ENCODE measurements around the gene ATG2A.

DNA sequence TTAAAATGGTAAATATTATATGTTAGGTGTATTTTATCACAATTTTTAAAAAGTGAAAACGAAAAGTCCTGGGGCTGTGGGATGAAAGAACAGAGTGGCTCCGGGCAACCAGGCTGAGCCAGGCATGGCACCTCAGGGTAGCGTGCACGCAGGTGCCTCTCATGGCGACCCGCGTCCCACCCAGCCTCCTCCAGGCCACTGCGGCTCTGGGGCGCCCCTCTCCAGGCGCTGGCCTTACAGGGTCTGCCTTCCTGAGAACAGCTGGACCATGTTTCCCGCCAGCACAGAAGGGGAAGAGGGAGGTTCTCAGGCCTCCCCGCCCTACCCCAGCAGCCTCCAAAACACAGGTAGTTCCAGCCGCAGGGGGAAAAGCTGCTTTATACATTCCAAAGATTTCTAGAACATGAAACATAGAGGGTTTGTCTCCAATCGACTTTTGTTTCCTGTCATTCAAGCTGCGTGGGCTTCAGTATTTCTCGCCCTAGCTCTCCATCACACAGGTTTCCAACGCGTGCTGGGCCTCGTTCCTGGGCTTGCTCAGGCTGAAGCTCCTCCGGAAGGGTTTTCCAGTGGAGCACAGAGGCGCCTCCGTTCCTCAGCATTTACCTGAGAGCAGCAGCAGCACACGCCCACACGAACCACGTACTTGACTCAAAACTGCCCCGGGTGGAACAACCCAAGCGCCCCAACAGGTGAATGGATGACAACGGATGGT is 49.1 kb downstream of the ATG2A start:
- TF ChIP-seq NFXL1 (CRISPR knock-in tag; IDR thresholded peaks at IDR 0.05) (no peak), TAF7 (tag; IDR thresholded peaks at IDR 0.05) (no peak), RBM15 (IDR thresholded peaks at IDR 0.05; ENCODE audit: insufficient read depth, low read length) (no peak), CHD2 (IDR thresholded peaks at IDR 0.05; ENCODE audit: low read depth, low read length) (no peak)
- TF ChIP-seq, protein P1, sequence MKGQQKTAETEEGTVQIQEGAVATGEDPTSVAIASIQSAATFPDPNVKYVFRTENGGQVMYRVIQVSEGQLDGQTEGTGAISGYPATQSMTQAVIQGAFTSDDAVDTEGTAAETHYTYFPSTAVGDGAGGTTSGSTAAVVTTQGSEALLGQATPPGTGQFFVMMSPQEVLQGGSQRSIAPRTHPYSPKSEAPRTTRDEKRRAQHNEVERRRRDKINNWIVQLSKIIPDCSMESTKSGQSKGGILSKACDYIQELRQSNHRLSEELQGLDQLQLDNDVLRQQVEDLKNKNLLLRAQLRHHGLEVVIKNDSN (CRISPR knock-in tag; IDR thresholded peaks at IDR 0.05): no peak
- TF ChIP-seq, protein P2, sequence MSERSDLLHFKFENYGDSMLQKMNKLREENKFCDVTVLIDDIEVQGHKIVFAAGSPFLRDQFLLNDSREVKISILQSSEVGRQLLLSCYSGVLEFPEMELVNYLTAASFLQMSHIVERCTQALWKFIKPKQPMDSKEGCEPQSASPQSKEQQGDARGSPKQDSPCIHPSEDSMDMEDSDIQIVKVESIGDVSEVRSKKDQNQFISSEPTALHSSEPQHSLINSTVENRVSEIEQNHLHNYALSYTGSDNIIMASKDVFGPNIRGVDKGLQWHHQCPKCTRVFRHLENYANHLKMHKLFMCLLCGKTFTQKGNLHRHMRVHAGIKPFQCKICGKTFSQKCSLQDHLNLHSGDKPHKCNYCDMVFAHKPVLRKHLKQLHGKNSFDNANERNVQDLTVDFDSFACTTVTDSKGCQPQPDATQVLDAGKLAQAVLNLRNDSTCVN (CRISPR knock-in tag; IDR thresholded peaks at IDR 0.05): no peak
- TF ChIP-seq, protein P3, sequence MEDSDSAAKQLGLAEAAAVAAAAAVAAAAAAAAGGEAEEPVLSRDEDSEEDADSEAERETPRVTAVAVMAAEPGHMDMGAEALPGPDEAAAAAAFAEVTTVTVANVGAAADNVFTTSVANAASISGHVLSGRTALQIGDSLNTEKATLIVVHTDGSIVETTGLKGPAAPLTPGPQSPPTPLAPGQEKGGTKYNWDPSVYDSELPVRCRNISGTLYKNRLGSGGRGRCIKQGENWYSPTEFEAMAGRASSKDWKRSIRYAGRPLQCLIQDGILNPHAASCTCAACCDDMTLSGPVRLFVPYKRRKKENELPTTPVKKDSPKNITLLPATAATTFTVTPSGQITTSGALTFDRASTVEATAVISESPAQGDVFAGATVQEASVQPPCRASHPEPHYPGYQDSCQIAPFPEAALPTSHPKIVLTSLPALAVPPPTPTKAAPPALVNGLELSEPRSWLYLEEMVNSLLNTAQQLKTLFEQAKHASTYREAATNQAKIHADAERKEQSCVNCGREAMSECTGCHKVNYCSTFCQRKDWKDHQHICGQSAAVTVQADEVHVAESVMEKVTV (CRISPR knock-in tag; IDR thresholded peaks at IDR 0.05): no peak
- TF ChIP-seq, protein P4, sequence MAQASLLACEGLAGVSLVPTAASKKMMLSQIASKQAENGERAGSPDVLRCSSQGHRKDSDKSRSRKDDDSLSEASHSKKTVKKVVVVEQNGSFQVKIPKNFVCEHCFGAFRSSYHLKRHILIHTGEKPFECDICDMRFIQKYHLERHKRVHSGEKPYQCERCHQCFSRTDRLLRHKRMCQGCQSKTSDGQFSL (CRISPR knock-in tag; IDR thresholded peaks at IDR 0.05): no peak
- TF ChIP-seq, protein P4 (tag; IDR thresholded peaks at IDR 0.05): no peak
- TF ChIP-seq, protein P5, sequence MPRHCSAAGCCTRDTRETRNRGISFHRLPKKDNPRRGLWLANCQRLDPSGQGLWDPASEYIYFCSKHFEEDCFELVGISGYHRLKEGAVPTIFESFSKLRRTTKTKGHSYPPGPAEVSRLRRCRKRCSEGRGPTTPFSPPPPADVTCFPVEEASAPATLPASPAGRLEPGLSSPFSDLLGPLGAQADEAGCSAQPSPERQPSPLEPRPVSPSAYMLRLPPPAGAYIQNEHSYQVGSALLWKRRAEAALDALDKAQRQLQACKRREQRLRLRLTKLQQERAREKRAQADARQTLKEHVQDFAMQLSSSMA (CRISPR knock-in tag; IDR thresholded peaks at IDR 0.05): no peak
- TF ChIP-seq, protein P6, sequence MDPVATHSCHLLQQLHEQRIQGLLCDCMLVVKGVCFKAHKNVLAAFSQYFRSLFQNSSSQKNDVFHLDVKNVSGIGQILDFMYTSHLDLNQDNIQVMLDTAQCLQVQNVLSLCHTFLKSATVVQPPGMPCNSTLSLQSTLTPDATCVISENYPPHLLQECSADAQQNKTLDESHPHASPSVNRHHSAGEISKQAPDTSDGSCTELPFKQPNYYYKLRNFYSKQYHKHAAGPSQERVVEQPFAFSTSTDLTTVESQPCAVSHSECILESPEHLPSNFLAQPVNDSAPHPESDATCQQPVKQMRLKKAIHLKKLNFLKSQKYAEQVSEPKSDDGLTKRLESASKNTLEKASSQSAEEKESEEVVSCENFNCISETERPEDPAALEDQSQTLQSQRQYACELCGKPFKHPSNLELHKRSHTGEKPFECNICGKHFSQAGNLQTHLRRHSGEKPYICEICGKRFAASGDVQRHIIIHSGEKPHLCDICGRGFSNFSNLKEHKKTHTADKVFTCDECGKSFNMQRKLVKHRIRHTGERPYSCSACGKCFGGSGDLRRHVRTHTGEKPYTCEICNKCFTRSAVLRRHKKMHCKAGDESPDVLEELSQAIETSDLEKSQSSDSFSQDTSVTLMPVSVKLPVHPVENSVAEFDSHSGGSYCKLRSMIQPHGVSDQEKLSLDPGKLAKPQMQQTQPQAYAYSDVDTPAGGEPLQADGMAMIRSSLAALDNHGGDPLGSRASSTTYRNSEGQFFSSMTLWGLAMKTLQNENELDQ (CRISPR knock-in tag; IDR thresholded peaks at IDR 0.05; ENCODE audit: borderline replicate concordance): no peak

All from K562 (cell line).